GM21717 (cell line): ENCODE results near the gene TSPAN9.

ENCODE experiments used
- ATAC-seq: cut with Tn5 transposase; IDR thresholded peaks from one replicate; pipeline ENCODE4 v1.9.1; 2021; ENCODE audit warnings: mild to moderate bottlenecking, moderate library complexity; ENCODE audit not compliant: unreplicated experiment

Gene TSPAN9

GRCh38 chr12:3075315-3075714 is 1.9 kb upstream of the TSPAN9 start:
- ATAC-seq, result no peak

- no peak for ATAC-seq
Measured at GRCh38 chr12:3077572-3078081, 448 bp downstream of the TSPAN9 start.

GRCh38 chr12:3078086-3078820 is 1.1 kb downstream of the TSPAN9 start:
- ATAC-seq, result no peak

GRCh38 chr12:3081091-3081490 is 3.9 kb downstream of the TSPAN9 start:
- no peak for ATAC-seq

- no peak for ATAC-seq
Measured at GRCh38 chr12:3081886-3082285, 4.7 kb downstream of the TSPAN9 start.

- ATAC-seq, result no peak
Measured at GRCh38 chr12:3083241-3083920, 6.2 kb downstream of the TSPAN9 start.

- ATAC-seq, result no peak
Measured at GRCh38 chr12:3083921-3084347, 6.8 kb downstream of the TSPAN9 start.

- ATAC-seq, result no peak
Measured at GRCh38 chr12:3084742-3085141, 7.6 kb downstream of the TSPAN9 start.

GRCh38 chr12:3085341-3086139 is 8.4 kb downstream of the TSPAN9 start:
- no peak for ATAC-seq

- no peak for ATAC-seq
Measured at GRCh38 chr12:3086211-3086610, 9.0 kb downstream of the TSPAN9 start.

- no peak for ATAC-seq
Measured at GRCh38 chr12:3086729-3087323, 9.6 kb downstream of the TSPAN9 start.

GRCh38 chr12:3087758-3088650 is 10.8 kb downstream of the TSPAN9 start:
- no peak for ATAC-seq

- no peak for ATAC-seq
Measured at GRCh38 chr12:3089588-3089987, 12.4 kb downstream of the TSPAN9 start.

- no peak for ATAC-seq
Measured at GRCh38 chr12:3090240-3091037, 13.3 kb downstream of the TSPAN9 start.

GRCh38 chr12:3091038-3091319 is 13.8 kb downstream of the TSPAN9 start:
- ATAC-seq, result no peak

GRCh38 chr12:3091382-3092241 is 14.4 kb downstream of the TSPAN9 start:
- no peak for ATAC-seq

GRCh38 chr12:3092764-3093163 is 15.6 kb downstream of the TSPAN9 start:
- no peak for ATAC-seq

GRCh38 chr12:3097186-3097804 is 20.1 kb downstream of the TSPAN9 start:
- no peak for ATAC-seq
